K562 (cell line): ENCODE results near the gene UBE2Q1. TPM values are rescaled to one million over a fixed set of nuclear protein-coding genes. Genes with fewer than 3 reads are reported as not detected.
A peak's percentile ranks its signal among the peaks of the same experiment; 100 is the strongest.

Source experiments
- ARID3B ChIP-seq: fragments of 250-450 bp; sonication (Bioruptor Pico); IDR thresholded peaks from 2 replicates; pipeline ENCODE4 v1.4.0; 2020; ENCODE audit warnings: borderline replicate concordance
- BHLHE40 ChIP-seq: IDR thresholded peaks from 2 replicates; pipeline ENCODE4 v1.6.1; 2011; ENCODE audit warnings: low read length, improper control_type of control experiment
- CCNT2 ChIP-seq: IDR thresholded peaks from 2 replicates; pipeline ENCODE4 v1.6.1; 2011; ENCODE audit warnings: borderline replicate concordance, low read depth, mild to moderate bottlenecking, moderate library complexity, mixed read lengths, low read length; ENCODE audit not compliant: insufficient read length; ENCODE audit errors: extremely low read depth
- COPS2 ChIP-seq: fragments of 450-650 bp; conservative IDR thresholded peaks from 2 replicates; pipeline ENCODE4 v1.6.1; 2016; ENCODE audit warnings: mild to moderate bottlenecking, moderate library complexity
- DMBX1 ChIP-seq: fragments of 250-450 bp; sonication (Bioruptor Pico); IDR thresholded peaks from 2 replicates; pipeline ENCODE4 v1.8.0; 2022; ENCODE audit warnings: inconsistent platforms, mild to moderate bottlenecking, moderate library complexity, borderline replicate concordance
- E2F3 ChIP-seq: fragments of 250-450 bp; sonication (Bioruptor Pico); IDR thresholded peaks from 2 replicates; pipeline ENCODE4 v1.4.0; 2020; ENCODE audit warnings: mild to moderate bottlenecking
- ELF4 ChIP-seq: fragments of 450-650 bp; formaldehyde crosslinking; IDR thresholded peaks from 2 replicates; pipeline ENCODE4 v1.4.0; 2022; ENCODE audit warnings: missing genetic modification characterization
- FOXA1 ChIP-seq: fragments of 450-650 bp; IDR thresholded peaks from 2 replicates; pipeline ENCODE4 v1.6.1; 2016; ENCODE audit warnings: mild to moderate bottlenecking, borderline replicate concordance
- HES1 ChIP-seq: fragments of 450-650 bp; IDR thresholded peaks from 2 replicates; pipeline ENCODE4 v1.6.1; 2016; ENCODE audit warnings: low read depth, mild to moderate bottlenecking, moderate library complexity
- HOXB6 ChIP-seq: fragments of 250-450 bp; sonication (Bioruptor Pico); IDR thresholded peaks from 2 replicates; pipeline ENCODE4 v1.5.1; 2022; ENCODE audit warnings: mild to moderate bottlenecking, borderline replicate concordance
- LCOR ChIP-seq: sonication (generic); formaldehyde crosslinking; IDR thresholded peaks from 2 replicates; pipeline ENCODE4 v1.8.0; 2022; ENCODE audit warnings: mild to moderate bottlenecking, missing genetic modification reagents
- MAFG ChIP-seq: fragments of 450-650 bp; conservative IDR thresholded peaks from 2 replicates; pipeline ENCODE4 v1.6.1; 2016; ENCODE audit warnings: missing genetic modification characterization, missing compliant biosample characterization
- MAZ ChIP-seq, 2 experiments: fragments of 450-650 bp in 1 of 2; sonication (generic) in 1 of 2; formaldehyde crosslinking; IDR thresholded peaks in 1 of 2; conservative IDR thresholded peaks in 1 of 2; 2 replicates each; pipeline versions ENCODE4 v1.4.0 to v1.5.0; 2020; ENCODE audit warnings: mild to moderate bottlenecking in 1 of 2, missing genetic modification reagents in 1 of 2
- MIER1 ChIP-seq: fragments of 450-650 bp; IDR thresholded peaks from 2 replicates; pipeline ENCODE4 v1.6.1; 2016; ENCODE audit warnings: antibody characterized with exemption, mild to moderate bottlenecking, low read depth
- NR3C1 ChIP-seq: sonication (generic); formaldehyde crosslinking; IDR thresholded peaks from 2 replicates; pipeline ENCODE4 v1.8.1; 2022; ENCODE audit warnings: missing genetic modification reagents
- POLR2AphosphoS2 ChIP-seq: IDR thresholded peaks from 2 replicates; pipeline ENCODE4 v1.6.1; 2012; ENCODE audit warnings: low read length, improper control_type of control experiment
- SMARCA5 ChIP-seq: fragments of 450-650 bp; IDR thresholded peaks from 2 replicates; pipeline ENCODE4 v1.6.1; 2016
- SMARCC2 ChIP-seq: fragments of 450-650 bp; IDR thresholded peaks from 2 replicates; pipeline ENCODE4 v1.6.1; 2017; ENCODE audit warnings: antibody characterized with exemption, moderate library complexity, mild to moderate bottlenecking, low read depth
- STAG1 ChIP-seq: sonication (generic); formaldehyde crosslinking; IDR thresholded peaks from 2 replicates; pipeline ENCODE4 v1.5.0; 2020; ENCODE audit warnings: missing genetic modification reagents, borderline replicate concordance
- TEAD1 ChIP-seq, 2 experiments: fragments of 450-650 bp in 1 of 2; sonication (generic) in 1 of 2; formaldehyde crosslinking; IDR thresholded peaks; 2 replicates each; pipeline versions ENCODE4 v1.4.0 to v1.8.0; 2020 to 2022; ENCODE audit warnings: mild to moderate bottlenecking in 2 of 2, missing genetic modification reagents in 1 of 2
- ZFX ChIP-seq: sonication (generic); formaldehyde crosslinking; IDR thresholded peaks from 2 replicates; pipeline ENCODE4 v1.8.0; 2022; ENCODE audit warnings: mild to moderate bottlenecking, missing genetic modification reagents, moderate library complexity
- ZKSCAN1 ChIP-seq: fragments of 150-350 bp; IDR thresholded peaks from 2 replicates; pipeline ENCODE4 v1.6.1; 2016; ENCODE audit warnings: low read depth, low read length
- ZNF232 ChIP-seq: sonication (generic); formaldehyde crosslinking; IDR thresholded peaks from 2 replicates; pipeline ENCODE4 v1.8.0; 2022; ENCODE audit warnings: mild to moderate bottlenecking, missing genetic modification reagents
- ZNF263 ChIP-seq: sonication (generic); formaldehyde crosslinking; IDR thresholded peaks from 2 replicates; pipeline ENCODE4 v1.8.0; 2022; ENCODE audit warnings: mild to moderate bottlenecking, missing genetic modification reagents, borderline replicate concordance
- ZNF431 ChIP-seq: sonication (generic); formaldehyde crosslinking; IDR thresholded peaks from 2 replicates; pipeline ENCODE4 v1.8.0; 2022; ENCODE audit warnings: mild to moderate bottlenecking, missing genetic modification reagents
- ZNF584 ChIP-seq: fragments of 200-800 bp; sonication (Bioruptor generic); IDR thresholded peaks from 2 replicates; pipeline ENCODE4 v1.6.1; 2016; ENCODE audit warnings: low read depth, mild to moderate bottlenecking, missing genetic modification characterization, missing compliant biosample characterization
- polyA plus RNA-seq, 8 experiments: library from polyadenylated mRNA; depleted of rRNA in 4 of 8; stranded (reverse) in 5 of 8; unstranded in 3 of 8; fragments of >200 nt; fragmentation: Nextera tagmentation in 2 of 8; fragmentation: Illumina TruSeq in 1 of 8; extraction: Ambion mirVana in 2 of 8; extraction: Trizol in 1 of 8; gene quantifications; 2 replicates each; pipeline versions ENCODE4 v1.2.1 to v1.2.3, GENCODE V29; 2011 to 2014; ENCODE audit warnings: inconsistent platforms in 1 of 8, missing spikeins in 1 of 8
- total RNA-seq, 7 experiments: library from RNA; depleted of rRNA in 6 of 7; stranded (reverse); fragments of >200 nt in 6 of 7; fragmentation: Illumina TruSeq in 2 of 7; extraction: Trizol in 2 of 7; gene quantifications; 2 replicates each; pipeline versions ENCODE4 v1.2.1 to v1.2.3, GENCODE V29; 2011 to 2021; ENCODE audit warnings: low replicate concordance in 1 of 7
- TF ChIP-seq, protein P1 (sequence below): fragments of 250-450 bp; sonication (Bioruptor Pico); IDR thresholded peaks from 2 replicates; pipeline ENCODE4 v1.8.0; 2022; ENCODE audit warnings: moderate library complexity, mild to moderate bottlenecking, inconsistent platforms

Gene UBE2Q1
- total and polyA plus RNA-seq, 9 of the 15 experiments (the other 6 are each of a cell fraction or from before 2014, with no cell fraction given), result 8.0 to 58.8 (median 27.6) TPM

DNA sequence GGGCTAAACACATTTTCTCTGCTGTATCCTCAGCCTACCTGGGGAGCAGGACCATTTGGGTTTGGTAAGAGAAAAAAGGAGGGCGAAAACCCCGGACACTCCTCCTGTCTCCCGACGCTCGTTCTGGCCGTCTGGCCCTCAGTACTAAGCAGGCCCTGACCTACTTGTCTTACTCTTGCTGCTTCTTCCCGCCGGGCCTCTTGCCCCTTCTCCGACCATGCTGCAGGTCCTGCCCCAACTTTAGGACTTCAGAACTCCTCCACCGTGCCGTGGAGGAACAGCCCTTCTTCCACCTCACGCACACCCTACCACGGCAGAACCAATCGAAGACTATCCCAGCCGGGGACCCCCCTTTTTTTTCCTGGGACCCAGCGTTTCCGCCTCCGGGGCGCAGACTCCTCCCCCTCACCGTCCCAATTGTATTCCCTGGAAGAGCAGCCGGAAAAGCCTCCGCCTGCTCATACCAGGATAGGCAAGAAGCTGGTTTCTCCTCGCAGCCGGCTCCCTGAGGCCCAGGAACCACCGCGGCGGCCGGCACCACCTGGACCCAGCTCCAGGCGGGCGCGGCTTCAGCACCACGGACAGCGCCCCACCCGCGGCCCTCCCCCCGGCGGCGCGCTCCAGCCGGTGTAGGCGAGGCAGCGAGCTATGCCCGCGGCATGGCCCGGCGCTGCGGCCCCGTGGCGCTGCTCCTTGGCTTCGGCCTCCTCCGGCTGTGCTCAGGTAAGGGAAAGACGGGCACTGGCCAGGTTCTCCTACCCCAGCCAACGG, 9.1 kb upstream of the UBE2Q1 start, which contains the start of gene CHRNB2 (continued):
- peak in 1 of 2 experiments; percentile 90; a peak in 2 of 4 replicates for TF ChIP-seq TEAD1 (CRISPR knock-in tag; IDR thresholded peaks at IDR 0.05)
- no peak for TF ChIP-seq ELF4
- TF ChIP-seq MAZ (CRISPR knock-in tag; conservative IDR thresholded peaks at IDR 0.05 in 1 of 2, IDR thresholded peaks at IDR 0.05 in 1 of 2), result peak; percentile 74 to 89
- TF ChIP-seq HOXB6, result no peak
- TF ChIP-seq BHLHE40, result no peak
- TF ChIP-seq, protein P1, sequence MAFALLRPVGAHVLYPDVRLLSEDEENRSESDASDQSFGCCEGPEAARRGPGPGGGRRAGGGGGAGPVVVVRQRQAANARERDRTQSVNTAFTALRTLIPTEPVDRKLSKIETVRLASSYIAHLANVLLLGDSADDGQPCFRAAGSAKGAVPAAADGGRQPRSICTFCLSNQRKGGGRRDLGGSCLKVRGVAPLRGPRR (CRISPR knock-in tag), result no peak
- no peak for TF ChIP-seq FOXA1
- TF ChIP-seq POLR2AphosphoS2, result no peak
- no peak for TF ChIP-seq CCNT2
- no peak for TF ChIP-seq ZKSCAN1
- TF ChIP-seq ZNF584, result no peak
- TF ChIP-seq HES1, result no peak
- peak; percentile 93 for TF ChIP-seq NR3C1 (CRISPR knock-in tag)
- TF ChIP-seq COPS2, result no peak
- peak; percentile 84; the same call in 1 of the 2 replicates for TF ChIP-seq ZNF232 (CRISPR knock-in tag)
- TF ChIP-seq ZNF263, result peak; percentile 76
- no peak; the same call in 1 of the 2 replicates for TF ChIP-seq LCOR (CRISPR knock-in tag)
- no peak for TF ChIP-seq ARID3B
- TF ChIP-seq MAFG (tag), result no peak
- peak; percentile 55; the same call in 1 of the 2 replicates for TF ChIP-seq E2F3
- peak; percentile 32; the same call in 1 of the 2 replicates for TF ChIP-seq ZFX
- TF ChIP-seq DMBX1 (CRISPR knock-in tag), result peak; percentile 84; the same call in 1 of the 2 replicates
- no peak for TF ChIP-seq SMARCA5
- TF ChIP-seq MIER1, result peak; percentile 91
- 0 out of 2 replicates have a peak, but pooled peaks have one; percentile 39 for TF ChIP-seq ZNF431 (CRISPR knock-in tag)
- TF ChIP-seq SMARCC2, result no peak
- TF ChIP-seq STAG1 (CRISPR knock-in tag), result peak; percentile 64
